Measurements from ENCODE around the gene MDH1B. TPM values are rescaled to one million over a fixed set of nuclear protein-coding genes. Genes with fewer than 3 reads are reported as not detected.

The MDH1B gene
- total RNA-seq, 1 donor from 2014 or later: 0.49 TPM

DNA sequence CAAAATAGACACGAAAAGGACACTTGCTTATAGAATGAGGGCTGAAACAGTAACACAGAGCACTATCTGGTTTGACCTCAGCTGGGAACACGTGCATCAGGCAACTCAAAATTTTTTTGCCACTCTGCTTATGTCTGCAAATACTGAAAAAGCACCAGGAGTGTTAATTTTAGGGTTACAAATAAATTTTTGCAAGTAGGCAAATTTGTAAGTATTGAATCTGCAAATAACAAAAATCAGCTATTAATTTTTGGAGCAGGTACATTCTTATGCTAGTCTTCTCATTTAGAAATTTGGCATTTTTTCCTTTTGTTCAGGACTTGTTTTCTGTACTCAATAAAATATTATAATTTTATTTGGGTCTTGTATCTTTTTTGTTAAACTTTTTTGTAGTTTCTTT lies 76.7 kb downstream of the MDH1B start:
- Histone ChIP-seq H3K9me3 (no peaks in the 10 kb centered on the region), H3K36me3 (no peaks in the 10 kb centered on the region), H3K27me3 (no peaks in the 10 kb centered on the region), H3K27ac (no peak overlapping the region), H3K4me3 (no peak overlapping the region), H3K4me1 (no peaks in the 10 kb centered on the region)
- TF ChIP-seq, protein P1, sequence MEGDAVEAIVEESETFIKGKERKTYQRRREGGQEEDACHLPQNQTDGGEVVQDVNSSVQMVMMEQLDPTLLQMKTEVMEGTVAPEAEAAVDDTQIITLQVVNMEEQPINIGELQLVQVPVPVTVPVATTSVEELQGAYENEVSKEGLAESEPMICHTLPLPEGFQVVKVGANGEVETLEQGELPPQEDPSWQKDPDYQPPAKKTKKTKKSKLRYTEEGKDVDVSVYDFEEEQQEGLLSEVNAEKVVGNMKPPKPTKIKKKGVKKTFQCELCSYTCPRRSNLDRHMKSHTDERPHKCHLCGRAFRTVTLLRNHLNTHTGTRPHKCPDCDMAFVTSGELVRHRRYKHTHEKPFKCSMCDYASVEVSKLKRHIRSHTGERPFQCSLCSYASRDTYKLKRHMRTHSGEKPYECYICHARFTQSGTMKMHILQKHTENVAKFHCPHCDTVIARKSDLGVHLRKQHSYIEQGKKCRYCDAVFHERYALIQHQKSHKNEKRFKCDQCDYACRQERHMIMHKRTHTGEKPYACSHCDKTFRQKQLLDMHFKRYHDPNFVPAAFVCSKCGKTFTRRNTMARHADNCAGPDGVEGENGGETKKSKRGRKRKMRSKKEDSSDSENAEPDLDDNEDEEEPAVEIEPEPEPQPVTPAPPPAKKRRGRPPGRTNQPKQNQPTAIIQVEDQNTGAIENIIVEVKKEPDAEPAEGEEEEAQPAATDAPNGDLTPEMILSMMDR (IDR thresholded peaks at IDR 0.05): no peak
- DNase-seq (ENCODE audit: extremely low spot score in 2 of 2): no peak
- intact Hi-C loops (cut with DNase I): no loop called here

Small RNAs within 50 kb of the gene (microRNA-seq; reads per million reads assigned to microRNA genes)
- not detected for gene MIR3130-1 (ENCODE audit: borderline number of aligned reads, borderline replicate concordance)
- not detected for gene MIR3130-2 (ENCODE audit: borderline number of aligned reads, borderline replicate concordance)

Small RNAs within 50 kb of the gene (small RNA-seq; reads per million reads assigned to genes)
- not detected for gene MIR3130-2
- not detected for gene RF00019

Other genes starting within 250 kb of the MDH1B start
- gene FAM237A, start 122.8 kb downstream of the MDH1B start, total RNA-seq: not detected
- gene DYTN, start 46.9 kb downstream of the MDH1B start, total RNA-seq: not detected
- 23.3 TPM for gene FASTKD2, start 278 bp upstream of the MDH1B start, total RNA-seq
- gene CPO, start 174.2 kb upstream of the MDH1B start, total RNA-seq: not detected

Data from vagina (tissue), 2 donors.